Mucosa of stomach (tissue), 1 donor: Measurements from ENCODE around the gene PLA2G1B.

Experiments used
- H3K27me3 ChIP-seq: one replicate; pipeline ENCODE4 v1.7.0; 2013; ENCODE audit warnings: mild to moderate bottlenecking, low read length; ENCODE audit not compliant: control insufficient read depth, insufficient read depth
- H3K36me3 ChIP-seq: one replicate; pipeline ENCODE4 v1.7.0; 2013; ENCODE audit warnings: low read length; ENCODE audit not compliant: control insufficient read depth, insufficient read depth
- H3K4me1 ChIP-seq: one replicate; pipeline ENCODE4 v1.7.0; 2013; ENCODE audit warnings: mild to moderate bottlenecking, low read length; ENCODE audit not compliant: control insufficient read depth, insufficient read depth
- H3K4me3 ChIP-seq: one replicate; pipeline ENCODE4 v1.7.0; 2013; ENCODE audit warnings: low read length
- H3K9ac ChIP-seq: one replicate; pipeline ENCODE4 v1.7.0; 2013; ENCODE audit warnings: mild to moderate bottlenecking, low read length, moderate library complexity
- H3K9me3 ChIP-seq: one replicate; pipeline ENCODE4 v1.7.0; 2013; ENCODE audit warnings: mild to moderate bottlenecking, low read length, moderate library complexity; ENCODE audit not compliant: control insufficient read depth
- donor health status: Pancreatic carcinoma.

PLA2G1B gene

GRCh38 chr12:120366845-120367232 lies 39.3 kb upstream of the PLA2G1B start:
- H3K4me1 ChIP-seq, result peaks cover 51% of the 10 kb centered on the region
- H3K4me3 ChIP-seq, result no peak overlapping the region
- no peaks in the 10 kb centered on the region for H3K36me3 ChIP-seq
- peaks cover 43% of the 10 kb centered on the region for H3K27me3 ChIP-seq
- H3K9ac ChIP-seq, result no peak overlapping the region
- H3K9me3 ChIP-seq, result no peaks in the 10 kb centered on the region

GRCh38 chr12:120366341-120366705 lies 38.7 kb upstream of the PLA2G1B start:
- Histone ChIP-seq H3K27me3 (peaks cover 40% of the 10 kb centered on the region), H3K4me1 (peaks cover 54% of the 10 kb centered on the region), H3K9ac (peak overlapping the region; percentile 40)

DNA sequence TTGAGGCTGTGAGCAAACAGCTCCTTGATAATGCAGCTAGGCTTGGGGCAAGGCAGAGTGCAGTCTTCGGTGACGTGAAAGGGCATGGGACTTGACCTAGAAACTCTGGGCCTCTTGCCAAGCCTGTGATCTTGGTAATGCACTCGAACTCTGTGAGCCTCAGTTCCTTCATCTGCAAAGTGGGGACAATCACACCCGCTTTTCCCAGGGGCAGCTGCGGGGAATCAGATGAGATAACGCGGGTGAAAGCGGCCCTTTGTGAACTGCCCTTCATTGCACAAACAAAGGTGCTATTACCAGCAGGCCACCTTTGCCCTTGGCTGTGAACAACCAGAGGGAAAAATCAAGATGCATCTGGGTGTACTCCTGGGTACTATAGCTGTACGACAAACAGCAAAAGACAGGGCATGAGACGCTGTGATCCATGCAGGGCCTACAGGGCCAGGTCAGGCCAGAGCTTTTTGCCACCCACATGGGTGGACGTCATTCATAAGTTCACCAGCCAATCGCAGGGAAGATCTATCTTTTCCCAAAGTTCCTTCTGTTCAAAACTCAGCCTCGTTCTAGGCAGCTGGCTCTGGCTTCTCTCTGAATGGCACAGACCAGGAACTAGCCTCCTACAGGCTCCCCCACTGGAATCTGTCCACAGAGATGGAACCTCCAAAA lies 38.2 kb upstream of the PLA2G1B start:
- peak overlapping the region; percentile 40 for H3K9ac ChIP-seq
- H3K4me3 ChIP-seq, result no peak overlapping the region
- H3K27me3 ChIP-seq, result peaks cover 35% of the 10 kb centered on the region

More at GRCh38 chr12:120366341-120366705, 38.7 kb upstream of the PLA2G1B start:
- no peaks in the 10 kb centered on the region for H3K36me3 ChIP-seq
- H3K9me3 ChIP-seq, result no peaks in the 10 kb centered on the region
- H3K4me3 ChIP-seq, result no peak overlapping the region

DNA sequence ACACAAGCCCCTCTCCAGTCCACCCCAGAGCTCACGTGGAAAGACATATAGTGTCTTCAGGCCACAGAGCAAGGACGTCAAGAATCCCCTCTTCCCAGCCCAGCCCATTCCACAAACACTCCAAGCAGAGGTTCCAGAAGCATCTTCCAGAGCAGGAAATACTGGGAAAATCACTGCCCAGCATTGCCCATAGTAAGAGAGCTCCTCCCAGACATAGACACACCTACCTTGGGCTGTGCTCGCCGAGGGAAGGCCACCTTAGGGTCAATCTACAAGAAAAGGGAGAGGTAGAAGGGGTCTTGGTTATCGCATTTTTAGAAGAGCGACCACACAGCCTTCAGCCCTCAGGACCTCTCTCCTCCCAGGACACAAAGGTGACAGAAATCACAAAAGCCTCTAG lies 36.9 kb upstream of the PLA2G1B start:
- Histone ChIP-seq H3K9ac (no peak overlapping the region), H3K4me3 (no peak overlapping the region), H3K9me3 (no peaks in the 10 kb centered on the region), H3K4me1 (peaks cover 48% of the 10 kb centered on the region), H3K36me3 (no peaks in the 10 kb centered on the region), H3K27me3 (peaks cover 22% of the 10 kb centered on the region)

More for the DNA sequence above, 38.2 kb upstream of the PLA2G1B start:
- Histone ChIP-seq H3K36me3 (no peaks in the 10 kb centered on the region), H3K9me3 (no peaks in the 10 kb centered on the region), H3K4me1 (peaks cover 54% of the 10 kb centered on the region)

DNA sequence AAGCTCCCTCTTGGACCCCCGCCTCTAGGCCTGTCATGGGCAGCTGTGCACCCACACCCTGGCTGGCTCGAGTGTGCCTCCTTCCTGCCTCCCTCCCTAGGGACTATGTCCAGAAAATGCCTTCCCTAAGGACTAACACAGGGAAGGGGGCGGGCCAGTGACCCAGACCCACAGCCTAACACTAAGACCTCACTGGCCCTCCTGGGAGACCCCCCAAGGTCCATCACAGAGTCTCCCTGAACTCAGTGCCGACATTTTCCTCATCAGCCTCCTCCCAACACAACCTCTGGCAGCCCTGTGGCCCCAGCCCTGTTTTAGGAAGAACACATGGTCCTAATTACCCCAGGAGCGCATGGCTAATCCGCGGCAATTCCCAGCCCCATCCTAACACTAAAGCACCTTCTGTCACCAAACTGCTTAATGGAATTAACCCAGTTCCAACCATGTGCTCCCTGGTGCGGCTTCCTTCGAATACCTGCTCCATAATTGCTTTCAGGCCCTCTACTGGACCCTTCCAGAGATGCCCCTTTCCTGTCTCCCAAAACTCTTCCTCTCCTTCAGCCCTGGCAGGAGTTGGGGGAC lies 35.8 kb upstream of the PLA2G1B start:
- Histone ChIP-seq H3K9ac (no peak overlapping the region), H3K27me3 (peaks cover 16% of the 10 kb centered on the region), H3K4me1 (peaks cover 46% of the 10 kb centered on the region), H3K9me3 (no peaks in the 10 kb centered on the region), H3K4me3 (no peak overlapping the region), H3K36me3 (no peaks in the 10 kb centered on the region)

- Histone ChIP-seq H3K9me3 (no peaks in the 10 kb centered on the region), H3K36me3 (no peaks in the 10 kb centered on the region), H3K27me3 (peaks cover 10% of the 10 kb centered on the region), H3K4me3 (no peak overlapping the region), H3K4me1 (peaks cover 43% of the 10 kb centered on the region), H3K9ac (peak overlapping the region; percentile 28)
Measured at GRCh38 chr12:120362516-120363273, 35.1 kb upstream of the PLA2G1B start.

DNA sequence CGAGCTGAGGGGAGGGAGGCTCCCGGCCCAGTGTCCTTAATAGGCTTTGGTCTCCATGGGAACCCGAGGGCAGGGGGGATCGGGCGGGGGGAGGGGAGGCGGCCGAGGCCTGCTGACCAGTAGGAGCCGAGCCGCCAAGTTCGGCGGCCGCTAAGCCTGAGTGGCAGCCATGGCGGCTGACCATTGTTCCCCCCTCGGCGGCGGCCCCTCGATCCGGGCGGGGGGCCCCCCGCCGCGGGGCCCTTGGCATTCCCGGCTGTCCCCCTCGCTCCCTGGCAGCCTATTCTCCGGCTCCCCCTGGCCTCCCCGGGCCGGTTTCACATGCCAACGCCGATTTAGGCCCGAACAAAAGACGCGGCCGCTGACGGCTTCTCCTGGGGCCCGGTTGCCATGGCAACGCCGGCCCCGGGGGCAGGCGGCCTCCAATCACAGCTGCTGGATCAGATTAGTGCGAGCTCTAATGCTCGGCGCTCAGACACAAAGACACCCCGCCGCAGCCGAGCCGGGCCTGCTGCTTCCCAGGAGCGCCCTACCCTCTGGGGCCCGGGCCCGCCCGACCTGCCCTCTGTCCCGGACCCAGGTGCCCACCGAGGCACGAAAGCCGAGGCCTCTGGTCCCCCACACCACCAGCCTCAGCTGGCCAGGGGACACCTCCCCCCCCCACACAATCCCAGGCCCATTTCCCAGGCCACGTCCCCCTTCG lies 34.1 kb upstream of the PLA2G1B start:
- Histone ChIP-seq H3K27me3 (no peaks in the 10 kb centered on the region), H3K4me3 (no peak overlapping the region), H3K36me3 (no peaks in the 10 kb centered on the region), H3K9me3 (no peaks in the 10 kb centered on the region), H3K9ac (peak overlapping the region; percentile 28), H3K4me1 (peaks cover 34% of the 10 kb centered on the region)

- Histone ChIP-seq H3K4me3 (no peak overlapping the region), H3K4me1 (peaks cover 10% of the 10 kb centered on the region), H3K36me3 (no peaks in the 10 kb centered on the region), H3K27me3 (no peaks in the 10 kb centered on the region), H3K9ac (no peak overlapping the region), H3K9me3 (no peaks in the 10 kb centered on the region)
Measured at GRCh38 chr12:120359128-120359527, 31.5 kb upstream of the PLA2G1B start.

DNA sequence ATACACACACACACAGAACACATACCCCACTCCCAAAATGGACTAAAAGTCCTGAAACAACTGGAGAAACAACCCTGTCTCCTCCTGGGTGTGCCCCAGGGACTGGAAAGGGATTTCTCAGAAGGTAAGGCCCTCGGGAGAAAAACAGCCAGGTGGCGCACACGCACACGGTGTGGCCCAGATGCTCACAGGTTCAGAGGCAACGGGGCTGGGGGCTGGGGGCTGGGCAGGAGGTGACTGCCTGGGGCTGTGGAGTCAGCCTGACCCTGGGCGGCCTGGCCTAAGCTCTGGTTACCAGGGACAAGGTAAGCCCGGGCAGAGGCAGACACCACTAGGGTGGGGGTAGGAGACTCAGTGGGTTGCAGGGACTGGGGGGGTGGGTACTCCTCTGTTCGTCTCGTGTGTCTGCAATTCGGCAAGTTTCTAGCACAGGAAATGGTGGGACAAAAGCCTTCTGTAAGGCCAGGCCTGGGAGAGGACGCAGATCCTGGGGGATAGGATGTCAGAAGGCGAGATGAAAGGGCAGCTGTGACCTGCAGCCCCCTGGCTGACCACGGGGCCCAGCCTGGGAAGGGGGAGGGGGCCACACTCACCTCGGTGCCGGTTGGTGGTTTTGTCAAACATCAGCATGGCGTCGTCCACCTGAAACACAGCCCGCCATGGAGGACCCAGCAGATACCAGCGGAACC lies 31.0 kb upstream of the PLA2G1B start:
- no peaks in the 10 kb centered on the region for H3K9me3 ChIP-seq
- H3K4me3 ChIP-seq, result no peak overlapping the region
- H3K36me3 ChIP-seq, result no peaks in the 10 kb centered on the region
- H3K9ac ChIP-seq, result no peak overlapping the region
- H3K4me1 ChIP-seq, result peaks cover 9% of the 10 kb centered on the region
- no peaks in the 10 kb centered on the region for H3K27me3 ChIP-seq

DNA sequence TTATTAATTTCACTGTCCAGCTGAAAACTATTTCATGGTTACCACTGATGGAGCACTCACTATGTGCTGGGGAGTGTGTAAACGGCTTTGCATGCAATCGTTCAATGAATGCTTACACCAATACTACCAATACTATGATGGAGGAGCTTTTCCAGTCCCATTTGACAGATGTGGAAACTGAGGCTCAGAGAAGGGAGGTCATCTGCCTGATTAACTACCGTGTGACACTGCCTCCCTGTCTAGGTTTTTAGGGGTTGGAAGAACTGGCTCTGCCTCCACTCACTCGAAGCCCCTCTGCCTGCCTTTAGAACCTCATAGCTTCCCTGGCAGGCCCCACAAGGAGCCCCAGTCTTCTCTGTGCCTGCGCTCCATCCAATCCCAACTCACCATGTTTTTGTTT lies 29.5 kb upstream of the PLA2G1B start:
- Histone ChIP-seq H3K4me3 (no peak overlapping the region), H3K9me3 (no peaks in the 10 kb centered on the region), H3K9ac (no peak overlapping the region), H3K27me3 (no peaks in the 10 kb centered on the region), H3K4me1 (peaks cover 6% of the 10 kb centered on the region), H3K36me3 (no peaks in the 10 kb centered on the region)

DNA sequence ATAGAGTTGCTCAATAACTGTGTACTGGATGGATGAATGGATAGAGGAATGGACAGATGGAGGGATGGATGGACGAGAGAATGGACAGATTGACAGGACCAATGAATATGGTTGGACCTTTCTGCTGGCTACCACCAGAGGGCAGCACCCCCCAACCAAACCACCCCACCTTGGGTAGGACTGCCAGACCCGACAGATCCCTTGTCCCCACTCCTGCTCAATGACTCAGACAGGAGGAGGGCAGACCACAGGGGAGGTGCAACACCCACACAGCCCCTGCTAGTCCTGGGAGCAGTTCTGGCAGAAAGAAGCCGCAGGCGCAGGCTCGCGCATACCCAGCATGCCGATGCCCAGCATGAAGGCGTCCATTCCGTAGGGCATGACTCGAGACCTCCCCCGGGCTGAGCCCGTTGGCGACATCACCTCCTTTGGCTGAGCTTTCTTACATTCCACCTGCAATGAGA lies 29.0 kb upstream of the PLA2G1B start:
- peaks cover under 1% of the 10 kb centered on the region for H3K4me1 ChIP-seq
- no peak overlapping the region for H3K4me3 ChIP-seq
- H3K27me3 ChIP-seq, result no peaks in the 10 kb centered on the region
- H3K9ac ChIP-seq, result no peak overlapping the region
- no peaks in the 10 kb centered on the region for H3K36me3 ChIP-seq
- no peaks in the 10 kb centered on the region for H3K9me3 ChIP-seq
